ENCODE results near the gene IL1RN. TPM values are rescaled to one million over a fixed set of nuclear protein-coding genes. Genes with fewer than 3 reads are reported as not detected.

Gene IL1RN
- total RNA-seq, 1 donor from 2014 or later = not detected

- DNase-seq (ENCODE audit: extremely low read depth, low read depth, low spot score) = no peak
These were observed 510 bp downstream of the IL1RN start for GRCh38 chr2:113127646-113128570.

DNA sequence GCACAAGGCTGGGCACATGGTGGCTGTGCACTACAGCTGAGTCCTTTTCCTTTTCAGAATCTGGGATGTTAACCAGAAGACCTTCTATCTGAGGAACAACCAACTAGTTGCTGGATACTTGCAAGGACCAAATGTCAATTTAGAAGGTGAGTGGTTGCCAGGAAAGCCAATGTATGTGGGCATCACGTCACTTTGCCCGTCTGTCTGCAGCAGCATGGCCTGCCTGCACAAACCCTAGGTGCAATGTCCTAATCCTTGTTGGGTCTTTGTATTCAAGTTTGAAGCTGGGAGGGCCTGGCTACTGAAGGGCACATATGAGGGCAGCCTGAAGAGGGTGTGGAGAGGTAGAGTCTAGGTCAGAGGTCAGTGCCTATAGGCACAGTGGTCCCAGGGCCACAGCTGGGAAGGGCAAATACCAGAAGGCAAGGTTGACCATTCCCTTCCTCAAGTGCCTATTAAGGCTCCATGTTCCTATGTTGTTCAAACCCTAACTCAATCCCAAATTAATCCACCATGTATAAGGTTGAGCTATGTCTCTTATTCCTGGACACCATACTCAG lies 2.2 kb downstream of the IL1RN start:
- no peak for DNase-seq (ENCODE audit: extremely low read depth, low read depth, low spot score)

GRCh38 chr2:113131352-113132185 lies 4.2 kb downstream of the IL1RN start:
- DNase-seq (ENCODE audit: extremely low read depth, low read depth, low spot score) = no peak

- DNase-seq (ENCODE audit: extremely low read depth, low read depth, low spot score) = no peak
These were observed 5.1 kb downstream of the IL1RN start for GRCh38 chr2:113132414-113133021.

DNA sequence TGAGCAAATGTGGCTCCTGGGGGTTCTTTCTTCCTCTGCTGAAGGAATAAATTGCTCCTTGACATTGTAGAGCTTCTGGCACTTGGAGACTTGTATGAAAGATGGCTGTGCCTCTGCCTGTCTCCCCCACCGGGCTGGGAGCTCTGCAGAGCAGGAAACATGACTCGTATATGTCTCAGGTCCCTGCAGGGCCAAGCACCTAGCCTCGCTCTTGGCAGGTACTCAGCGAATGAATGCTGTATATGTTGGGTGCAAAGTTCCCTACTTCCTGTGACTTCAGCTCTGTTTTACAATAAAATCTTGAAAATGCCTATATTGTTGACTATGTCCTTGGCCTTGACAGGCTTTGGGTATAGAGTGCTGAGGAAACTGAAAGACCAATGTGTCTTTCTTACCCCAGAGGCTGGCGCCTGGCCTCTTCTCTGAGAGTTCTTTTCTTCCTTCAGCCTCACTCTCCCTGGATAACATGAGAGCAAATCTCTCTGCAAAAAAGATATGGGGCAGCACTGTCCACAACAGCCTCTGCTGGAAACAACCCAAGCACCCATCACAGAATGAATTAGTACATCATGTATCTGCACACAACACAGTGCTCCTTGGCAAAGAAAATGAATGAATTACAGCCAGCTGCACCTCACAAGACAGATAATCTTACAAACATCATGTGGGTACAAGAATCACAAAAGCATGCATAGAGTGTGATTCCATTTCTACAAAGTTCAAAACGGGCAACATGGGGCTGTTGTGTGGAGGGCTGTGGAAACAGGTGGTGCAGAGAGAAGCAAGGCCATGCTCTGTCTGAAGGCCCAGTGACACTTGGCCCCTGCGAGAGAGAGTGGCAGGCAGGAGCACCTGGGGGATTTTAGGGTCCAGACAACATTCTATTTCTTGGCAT lies 6.6 kb downstream of the IL1RN start:
- no peak for DNase-seq (ENCODE audit: extremely low read depth, low read depth, low spot score)

DNA sequence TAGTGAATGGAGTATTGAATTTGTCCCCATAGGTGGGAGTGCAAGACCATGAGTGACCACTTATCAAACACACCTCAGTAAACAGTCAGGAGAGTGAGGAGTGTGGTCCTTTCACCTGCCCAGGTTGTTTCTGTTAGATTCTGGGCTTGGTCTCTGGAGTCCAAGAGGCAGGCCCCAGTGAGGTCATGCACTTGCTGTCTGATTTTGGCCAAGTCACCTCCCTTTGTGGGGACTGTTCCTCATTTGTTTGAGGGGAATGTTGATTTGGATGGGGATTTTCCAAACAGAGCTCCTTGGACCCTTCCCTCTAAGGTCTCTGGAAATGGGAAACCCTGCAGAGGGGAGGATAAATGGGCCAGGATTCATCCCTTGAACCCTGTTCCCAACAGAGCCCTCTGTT lies 7.3 kb downstream of the IL1RN start:
- DNase-seq (ENCODE audit: extremely low read depth, low read depth, low spot score) = no peak

DNA sequence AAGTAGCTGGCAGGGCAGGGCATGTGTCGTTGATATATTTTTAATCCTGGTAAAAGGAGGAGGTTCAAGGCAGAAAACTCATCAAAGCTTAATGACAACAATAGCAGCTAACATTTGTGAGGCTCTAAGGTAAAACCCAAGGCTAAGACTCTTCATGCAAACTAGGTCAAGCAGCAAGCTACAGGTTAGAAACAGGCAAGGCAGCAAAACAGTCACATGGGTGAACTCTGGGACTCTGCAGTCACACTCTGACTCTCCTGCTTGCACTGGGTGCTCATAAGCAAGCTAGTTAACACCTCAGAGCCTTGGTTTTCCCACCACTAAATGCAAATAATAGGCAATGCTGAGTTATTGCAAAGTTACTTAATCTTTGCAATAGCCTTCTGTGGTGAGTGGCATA lies 7.9 kb downstream of the IL1RN start:
- no peak for DNase-seq (ENCODE audit: extremely low read depth, low read depth, low spot score)

DNA sequence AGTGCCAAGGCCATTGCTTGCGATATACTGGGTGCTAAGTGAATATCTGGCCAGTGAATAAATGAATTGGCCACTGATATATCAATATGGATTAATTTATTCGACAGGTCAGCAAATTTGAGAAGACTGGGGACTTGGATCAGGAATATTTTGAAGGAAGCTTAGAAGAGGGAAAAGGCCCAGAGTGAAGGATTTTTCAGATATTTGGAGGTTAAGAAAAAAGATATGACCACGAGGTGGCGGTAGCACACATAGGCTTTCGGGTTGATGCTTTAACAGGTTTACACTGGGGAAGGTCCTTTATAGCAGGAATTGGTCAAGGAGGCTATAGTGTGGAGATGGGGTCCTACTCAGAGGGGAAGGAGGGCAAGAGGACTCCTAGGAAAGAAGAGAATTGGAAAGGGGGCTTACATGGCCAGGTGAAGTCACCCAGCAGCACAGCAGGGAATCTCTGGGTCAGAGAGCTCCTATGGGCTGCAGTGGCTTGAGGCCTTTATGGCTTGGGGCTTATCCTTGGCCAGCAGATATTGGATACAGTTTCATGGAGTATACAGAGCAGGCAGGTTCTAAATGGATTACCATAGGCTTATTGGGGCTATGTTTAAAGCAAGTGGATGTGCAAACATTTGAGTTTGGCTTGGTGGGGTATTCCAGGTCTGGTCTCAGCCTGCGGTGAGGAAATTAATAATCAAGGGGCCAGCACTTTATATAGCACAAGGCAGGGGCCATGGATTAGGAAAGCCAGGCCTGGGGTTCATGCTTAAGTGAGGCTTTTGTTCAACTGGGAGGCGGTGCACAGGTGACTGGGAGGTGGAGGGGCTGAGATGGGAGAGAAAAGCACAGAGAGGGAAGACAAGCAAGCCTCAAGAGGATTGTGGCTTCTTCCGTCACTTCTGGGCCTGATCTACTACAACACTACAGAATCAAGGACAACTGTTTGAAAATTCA lies 9.7 kb downstream of the IL1RN start:
- no peak for DNase-seq (ENCODE audit: extremely low read depth, low read depth, low spot score)

GRCh38 chr2:113137827-113138226 lies 10.4 kb downstream of the IL1RN start:
- no peak for DNase-seq (ENCODE audit: extremely low read depth, low read depth, low spot score)

GRCh38 chr2:113138428-113139322 lies 11.3 kb downstream of the IL1RN start:
- no peak for DNase-seq (ENCODE audit: extremely low read depth, low read depth, low spot score)

- DNase-seq (ENCODE audit: extremely low read depth, low read depth, low spot score) = no peak
These were observed 14.1 kb downstream of the IL1RN start for GRCh38 chr2:113141451-113141850.

DNA sequence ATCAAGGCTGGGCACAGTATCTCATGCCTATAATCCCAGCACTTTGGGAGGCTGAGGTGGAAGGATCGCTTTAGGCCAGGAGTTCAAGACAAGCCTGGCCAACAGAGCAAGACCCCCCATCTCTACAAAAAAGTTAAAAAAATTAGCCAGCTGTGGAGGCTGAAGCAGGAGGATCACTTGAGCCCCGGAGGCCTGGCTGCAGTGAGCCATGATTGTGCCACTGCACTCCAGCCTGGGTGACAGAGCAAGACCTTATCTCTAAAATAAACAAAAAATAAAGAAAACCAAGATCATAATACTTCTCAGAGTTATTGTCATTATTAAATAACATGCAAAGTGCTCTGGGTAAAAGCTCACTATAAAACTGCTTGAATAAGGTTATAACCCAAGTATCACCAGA lies 14.9 kb downstream of the IL1RN start:
- no peak for DNase-seq (ENCODE audit: extremely low read depth, low read depth, low spot score)

GRCh38 chr2:113144259-113144658 lies 16.9 kb downstream of the IL1RN start:
- no peak for DNase-seq (ENCODE audit: extremely low read depth, low read depth, low spot score)

- DNase-seq (ENCODE audit: extremely low read depth, low read depth, low spot score) = no peak
These were observed 21.5 kb downstream of the IL1RN start for GRCh38 chr2:113148606-113149552.

GRCh38 chr2:113149553-113150257 lies 22.3 kb downstream of the IL1RN start:
- DNase-seq (ENCODE audit: extremely low read depth, low read depth, low spot score) = no peak

DNA sequence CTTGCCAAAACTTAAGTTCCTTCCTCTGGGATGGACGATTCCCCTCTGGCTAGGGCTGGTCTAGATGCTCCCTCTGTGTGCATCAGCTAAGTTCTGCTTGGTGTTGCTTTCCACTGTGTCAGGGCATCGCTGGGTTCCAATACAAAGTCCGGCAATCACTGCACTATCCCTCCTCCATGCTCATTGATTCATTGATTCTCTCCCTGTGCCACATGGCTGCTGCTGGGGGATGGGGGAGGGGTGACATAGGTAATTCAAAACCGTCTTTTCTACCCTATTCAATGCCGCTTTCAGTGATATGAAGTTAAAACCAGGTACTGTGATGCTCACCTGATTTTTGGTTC lies 22.8 kb downstream of the IL1RN start:
- no peak for DNase-seq (ENCODE audit: extremely low read depth, low read depth, low spot score)
